OCI-LY7 (cell line): ENCODE results near the gene SECTM1.

Experiments used
- CTCF ChIP-seq: fragments of 200-600 bp; sonication (generic); conservative IDR thresholded peaks from 2 replicates; pipeline ENCODE4 v1.5.1; 2014; ENCODE audit warnings: mild to moderate bottlenecking, antibody characterized with exemption, low read length, moderate library complexity, mixed read lengths
- EZH2phosphoT487 ChIP-seq: fragments of 200-600 bp; sonication (generic); IDR thresholded peaks from 2 replicates; pipeline ENCODE4 v1.6.1; 2018; ENCODE audit warnings: low read depth, borderline replicate concordance, mild to moderate bottlenecking, mixed run types, antibody characterized with exemption, low read length, moderate library complexity, mixed read lengths

- no peak for TF ChIP-seq CTCF
- no peak for TF ChIP-seq EZH2phosphoT487
Observed at GRCh38 chr17:82314727-82315605, 18.6 kb downstream of the SECTM1 start.
